HepG2 (cell line): ENCODE results near the gene ACOXL. TPM values are rescaled to one million over a fixed set of nuclear protein-coding genes. Genes with fewer than 3 reads are reported as not detected.

Experiments
- ATAC-seq: fragments of 200-7000 bp; cut with Tn5 transposase; 3 replicates; pipeline ENCODE4 v1.9.1; 2020; ENCODE audit warnings: mild to moderate bottlenecking, moderate library complexity
- BruUV-seq: library from RNA; stranded (reverse); fragments of 400-500 nt; replicated peaks from 2 replicates; lab custom pipeline; 2021; lab: Mats Ljungman, UMichigan
- CTCF ChIA-PET: fragments of 300-600 bp; formaldehyde crosslinking; extraction: SDS; loops from one replicate; lab custom pipeline; 2021; ENCODE audit warnings: low total read pairs, inconsistent platforms, low intra/inter-chr PET ratio; lab: Yijun Ruan, JAX
- POLR2A ChIA-PET: fragments of 350-600 bp; sonication (Branson Sonifier 250); formaldehyde crosslinking; loops from one replicate; lab custom pipeline; 2020; ENCODE audit warnings: antibody characterized with exemption, inconsistent platforms; lab: Yijun Ruan, JAX
- DNase-seq: peaks from one replicate; pipeline ENCODE4 v3.0.0-alpha.2; 2015; ENCODE audit warnings: low spot score
- FAIRE-seq: peaks from 3 replicates; lab custom pipeline; 2011; peaks lifted over from hg19 to GRCh38; lab: Jason Lieb, UNC
- H2AFZ ChIP-seq: one replicate; pipeline ENCODE4 v1.6.1; 2011; ENCODE audit warnings: low read length, inconsistent platforms
- H3K27ac ChIP-seq: fragments of 300-600 bp; 3 replicates; pipeline ENCODE4 v1.8.0; 2011; ENCODE audit warnings: mixed run types, mild to moderate bottlenecking, mixed read lengths, low read length, inconsistent platforms; ENCODE audit not compliant: insufficient read depth; ENCODE audit errors: extremely low read length
- H3K27me3 ChIP-seq, 2 experiments: fragments of 200-600 bp in 1 of 2; 2 replicates in 1 of 2; 3 replicates in 1 of 2; pipeline versions ENCODE4 v1.6.0 to v1.8.0; 2011; ENCODE audit warnings: low read length in 2 of 2, mild to moderate bottlenecking in 2 of 2, moderate library complexity in 2 of 2, inconsistent platforms in 1 of 2; ENCODE audit not compliant: insufficient read depth in 2 of 2, control insufficient read depth in 1 of 2
- H3K36me3 ChIP-seq, 2 experiments: fragments of 200-600 bp in 1 of 2; replicated peaks in 1 of 2; 2 replicates in 1 of 2; 3 replicates in 1 of 2; pipeline versions ENCODE4 v1.5.1 to v1.8.0; 2011; ENCODE audit warnings: low read length in 2 of 2, inconsistent platforms in 1 of 2; ENCODE audit not compliant: insufficient read depth in 2 of 2, control insufficient read depth in 1 of 2
- H3K4me1 ChIP-seq: 2 replicates; pipeline ENCODE4 v1.5.1; 2012; ENCODE audit warnings: low read length, inconsistent platforms; ENCODE audit not compliant: insufficient read depth
- H3K4me2 ChIP-seq: 2 replicates; pipeline ENCODE4 v1.6.0; 2011; ENCODE audit warnings: low read depth, low read length, inconsistent platforms
- H3K4me3 ChIP-seq, 3 experiments: fragments of 200-600 bp in 1 of 3; sonication (generic), shearing (Covaris generic) in 1 of 3; replicated peaks in 1 of 3; 2 replicates each; pipeline ENCODE4 v1.5.1; 2011 to 2016; ENCODE audit warnings: low read length in 3 of 3, inconsistent platforms in 2 of 3, low read depth in 2 of 3, mild to moderate bottlenecking in 2 of 3, control low read depth in 1 of 3, mixed read lengths in 1 of 3; ENCODE audit not compliant: insufficient read depth in 1 of 3
- H3K79me2 ChIP-seq: one replicate; pipeline ENCODE4 v1.6.1; 2011; ENCODE audit warnings: low read length, inconsistent platforms; ENCODE audit not compliant: insufficient read depth
- H3K9ac ChIP-seq: 2 replicates; pipeline ENCODE4 v1.6.0; 2011; ENCODE audit warnings: mild to moderate bottlenecking, low read depth, low read length, inconsistent platforms; ENCODE audit not compliant: insufficient read depth
- H3K9me3 ChIP-seq: 2 replicates; pipeline ENCODE4 v1.5.1; 2012; ENCODE audit warnings: mild to moderate bottlenecking, low read length
- H4K20me1 ChIP-seq: 2 replicates; pipeline ENCODE4 v1.6.0; 2011; ENCODE audit warnings: inconsistent platforms, mild to moderate bottlenecking, low read length, moderate library complexity; ENCODE audit not compliant: insufficient read depth
- KDM2A ChIP-seq: sonication (generic); formaldehyde crosslinking; IDR thresholded peaks from 2 replicates; pipeline ENCODE4 v1.4.0; 2020; ENCODE audit warnings: low read depth, missing genetic modification reagents, borderline replicate concordance
- PHF5A ChIP-seq: IDR thresholded peaks from one replicate; pipeline ENCODE4 v1.6.1; 2018; ENCODE audit warnings: low read depth, missing genetic modification reagents; ENCODE audit not compliant: unreplicated experiment
- SUZ12 ChIP-seq: fragments of 150-350 bp; IDR thresholded peaks from 2 replicates; pipeline ENCODE4 v1.6.1; 2014; ENCODE audit warnings: low read depth, low read length
- SYNCRIP ChIP-seq: fragments of 200-400 bp; formaldehyde crosslinking; IDR thresholded peaks from 2 replicates; pipeline ENCODE4 v1.6.1; 2018; ENCODE audit warnings: mild to moderate bottlenecking, low read depth, low read length; ENCODE audit not compliant: insufficient read depth
- THAP11 ChIP-seq: IDR thresholded peaks from 2 replicates; pipeline ENCODE4 v1.6.1; 2016; ENCODE audit warnings: missing biosample characterization, missing genetic modification reagents
- ZNF414 ChIP-seq: sonication (generic); formaldehyde crosslinking; IDR thresholded peaks from 2 replicates; pipeline ENCODE4 v1.5.0; 2020; ENCODE audit warnings: missing genetic modification reagents
- ZNF615 ChIP-seq: sonication (generic); formaldehyde crosslinking; IDR thresholded peaks from 2 replicates; pipeline ENCODE4 v1.5.0; 2020; ENCODE audit warnings: mild to moderate bottlenecking, missing genetic modification reagents, borderline replicate concordance
- ZNF792 ChIP-seq: IDR thresholded peaks from 2 replicates; pipeline ENCODE4 v1.6.1; 2016
- WGBS: methylation state at CpG from one replicate; pipeline ENCODE4 v1.1.6; 2017; ENCODE audit warnings: low lambda C conversion rate; 5-methylcytosine and 5-hydroxymethylcytosine counted together
- in situ Hi-C: cut with HindIII; loops from 2 replicates; pipeline ENCODE4 v1.10.0; 2017; ENCODE audit warnings: low pct_unique_long_range_greater_than_20kb; ENCODE audit not compliant: extremely low pct_ligation_motif_present
- intact Hi-C: fragments of 100-400 bp; cut with micrococcal nuclease; formaldehyde crosslinking; loops from one replicate; pipeline ENCODE4 v1.10.0; 2022; ENCODE audit not compliant: unreplicated experiment
- polyA plus RNA-seq, 8 experiments: library from polyadenylated mRNA; depleted of rRNA in 3 of 8; stranded (reverse) in 7 of 8; unstranded in 1 of 8; fragments of >200 nt; fragmentation: Illumina TruSeq in 4 of 8; extraction: Trizol in 4 of 8; gene quantifications; 2 replicates each; pipeline versions ENCODE4 v1.2.1 to v1.2.3, GENCODE V29; 2011 to 2016; ENCODE audit warnings: low read depth in 4 of 8, missing spikeins in 1 of 8, mixed read lengths in 1 of 8; ENCODE audit not compliant: insufficient read depth in 1 of 8
- total RNA-seq, 5 experiments: library from RNA; depleted of rRNA; stranded (reverse); fragments of >200 nt; fragmentation: Illumina TruSeq; extraction: Trizol; gene quantifications; 2 replicates each; pipeline ENCODE4 v1.2.3, GENCODE V29; 2016; ENCODE audit warnings: low read depth in 1 of 5
- TF ChIP-seq, protein P1 (sequence below): sonication (generic); formaldehyde crosslinking; IDR thresholded peaks from 2 replicates; pipeline ENCODE4 v1.4.0; 2020; ENCODE audit warnings: mild to moderate bottlenecking, missing genetic modification reagents

The ACOXL gene
- total and polyA plus RNA-seq, 2 of the 13 experiments (the other 11 are each of a cell fraction or from before 2014, with no cell fraction given): not detected

DNA sequence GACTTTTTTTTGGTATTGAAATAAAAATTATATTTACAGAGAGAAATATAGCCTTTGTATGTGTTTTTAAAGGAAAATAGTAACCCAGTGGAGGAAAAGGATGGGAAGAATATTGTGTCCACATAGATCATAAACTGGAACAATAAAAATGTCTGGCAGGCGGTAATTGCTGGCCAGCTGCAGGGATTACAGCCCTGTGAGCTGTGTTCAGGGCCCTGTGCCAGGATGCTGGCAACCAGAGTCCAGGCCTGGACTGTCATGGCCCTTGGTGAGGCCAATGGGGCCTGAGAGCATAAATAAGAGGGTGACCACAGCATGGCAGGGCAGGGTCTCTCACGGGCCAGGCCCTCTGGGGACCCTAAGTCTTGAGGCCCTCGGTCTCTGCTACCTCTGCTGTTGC, 171.2 kb downstream of the ACOXL start:
- intact Hi-C loops: no loop called here
- DNase-seq (no peak), ATAC-seq (no peak), FAIRE-seq (no peak)
- WGBS: 3% methylated on average over 3 of the region's 3 CpGs
- TF ChIP-seq KDM2A (CRISPR knock-in tag) (no peak), PHF5A (CRISPR knock-in tag) (no peak), SUZ12 (no peak), THAP11 (CRISPR knock-in tag) (no peak), ZNF414 (CRISPR knock-in tag) (no peak), SYNCRIP (no peak), ZNF792 (CRISPR knock-in tag) (no peak), ZNF615 (CRISPR knock-in tag) (no peak)
- TF ChIP-seq, protein P1, sequence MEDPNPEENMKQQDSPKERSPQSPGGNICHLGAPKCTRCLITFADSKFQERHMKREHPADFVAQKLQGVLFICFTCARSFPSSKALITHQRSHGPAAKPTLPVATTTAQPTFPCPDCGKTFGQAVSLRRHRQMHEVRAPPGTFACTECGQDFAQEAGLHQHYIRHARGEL (CRISPR knock-in tag): no peak
- H3K79me2 ChIP-seq: no peaks in the 10 kb centered on the region
- peaks cover 0 to 8% of the 10 kb centered on the region in 2 experiments; a peak in 2 of 5 replicates for H3K27me3 ChIP-seq
- no peak overlapping the region for H2AFZ ChIP-seq
- in situ Hi-C loops: no loop called here
- no peak overlapping the region for H3K27ac ChIP-seq
- H4K20me1 ChIP-seq: no peaks in the 10 kb centered on the region
- H3K4me3 ChIP-seq: no peak overlapping the region
- CTCF ChIA-PET: no interaction called here
- no peak overlapping the region for H3K4me2 ChIP-seq
- H3K9me3 ChIP-seq: no peaks in the 10 kb centered on the region
- H3K36me3 ChIP-seq: no peaks in the 10 kb centered on the region
- POLR2A ChIA-PET: no interaction called here
- H3K4me1 ChIP-seq: no peaks in the 10 kb centered on the region
- H3K9ac ChIP-seq: no peak overlapping the region
- no TSS peak for BruUV-seq
